HG03139 (cell line): ENCODE data around the gene ZNF791.
A peak's percentile ranks its signal among the peaks of the same experiment; 100 is the strongest.
"Not testable (repeated sequence)": the region's sequence is repeated elsewhere in the genome, so short reads cannot be mapped to it uniquely, and the experiment has no call there.

Source experiments
- ATAC-seq: cut with Tn5 transposase; IDR thresholded peaks from one replicate; pipeline ENCODE4 v1.9.1; 2021; ENCODE audit not compliant: unreplicated experiment

The ZNF791 gene

DNA sequence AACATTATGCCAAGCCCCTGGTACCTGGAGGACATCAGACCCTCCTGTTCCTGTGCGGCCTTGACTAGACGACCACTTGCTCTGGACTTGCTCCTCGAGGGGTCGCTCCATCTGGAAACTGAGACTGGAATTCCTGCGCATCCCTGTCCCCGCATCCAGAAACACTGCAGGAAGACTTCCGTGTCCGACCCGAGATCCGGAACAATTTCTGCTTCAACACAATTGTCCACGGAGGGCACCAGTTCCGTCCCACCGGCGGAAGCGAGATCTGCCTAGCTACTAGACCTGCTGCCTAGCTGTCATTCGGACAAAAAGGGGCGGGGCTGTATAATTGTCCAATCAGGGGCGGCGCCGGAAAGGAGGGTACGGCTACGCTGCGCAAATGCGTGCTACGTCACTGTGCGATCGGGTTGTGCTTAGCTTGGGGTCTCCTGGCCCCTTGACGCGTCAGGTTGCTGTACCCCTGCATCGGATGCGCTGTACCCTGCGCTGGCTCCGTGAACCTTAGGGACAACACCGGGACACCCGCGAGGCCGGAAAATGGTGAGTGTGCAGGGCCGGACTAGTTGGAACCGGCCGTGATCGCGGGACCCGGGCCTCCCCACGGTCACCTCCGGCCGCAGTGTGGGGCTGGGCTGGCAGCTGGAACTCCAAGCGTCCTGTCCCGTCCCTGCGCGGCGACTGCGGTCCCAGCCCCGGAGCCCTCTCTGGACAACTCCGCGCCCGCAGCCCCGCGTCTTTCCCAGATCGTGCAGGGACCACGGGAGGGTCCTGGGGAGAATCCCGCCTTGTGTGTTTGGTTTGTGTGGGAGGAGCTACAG is at the start of gene ZNF791, which contains the start of gene ZNF490:
TSS of gene ZNF791 (plus strand) at position 381 of the 821 bp plus-strand sequence. CDS start at position 541, 160 bp downstream.
TSS of gene ZNF490 (minus strand) at position 274 of the 821 bp plus-strand sequence. CDS start at position 141, 133 bp downstream.
- peak; percentile 61 for ATAC-seq

DNA sequence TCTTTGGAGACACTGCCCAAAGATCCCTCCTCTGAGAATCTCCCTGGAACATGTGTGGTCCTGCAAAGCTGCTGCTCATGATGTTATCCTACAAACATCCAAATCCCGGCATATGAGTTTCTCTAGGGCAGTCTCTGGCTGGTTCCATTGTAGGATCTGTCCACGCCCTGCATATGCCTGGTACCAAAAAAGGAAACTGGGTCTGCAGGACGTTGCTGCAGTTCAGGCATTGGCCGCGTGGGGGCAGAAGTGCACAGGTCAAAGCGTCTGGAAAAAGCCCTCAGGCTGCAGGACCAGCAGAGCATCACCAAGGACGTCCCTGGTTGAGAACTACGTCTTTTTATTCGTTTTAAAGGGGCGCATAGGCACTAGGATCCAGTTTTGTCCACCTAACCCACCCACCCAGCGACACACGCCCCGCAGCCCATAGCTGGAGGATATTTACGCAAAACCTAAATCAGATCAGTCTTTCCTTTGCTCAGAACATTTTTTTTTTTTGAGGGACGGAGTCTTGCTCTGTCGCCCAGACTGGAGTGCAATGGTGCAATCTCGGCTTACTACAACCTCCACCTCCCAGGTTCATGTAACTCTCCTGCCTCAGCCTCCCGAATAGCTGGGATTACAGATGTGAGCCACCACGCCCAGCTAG is 46.6 kb upstream of the ZNF791 start:
- no peak for ATAC-seq

DNA sequence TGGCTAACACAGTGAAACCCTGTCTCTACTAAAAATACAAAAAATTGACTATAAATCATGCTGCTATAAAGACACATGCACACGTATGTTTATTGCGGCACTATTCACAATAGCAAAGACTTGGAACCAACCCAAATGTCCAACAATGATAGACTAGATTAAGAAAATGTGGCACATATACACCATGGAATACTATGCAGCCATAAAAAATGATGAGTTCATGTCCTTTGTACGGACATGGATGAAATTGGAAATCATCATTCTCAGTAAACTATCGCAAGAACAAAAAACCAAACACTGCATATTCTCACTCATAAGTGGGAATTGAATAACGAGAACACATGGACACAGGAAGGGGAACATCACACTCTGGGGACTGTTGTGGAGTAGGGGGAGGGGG is 44.3 kb upstream of the ZNF791 start:
- ATAC-seq = not testable (repeated sequence)

DNA sequence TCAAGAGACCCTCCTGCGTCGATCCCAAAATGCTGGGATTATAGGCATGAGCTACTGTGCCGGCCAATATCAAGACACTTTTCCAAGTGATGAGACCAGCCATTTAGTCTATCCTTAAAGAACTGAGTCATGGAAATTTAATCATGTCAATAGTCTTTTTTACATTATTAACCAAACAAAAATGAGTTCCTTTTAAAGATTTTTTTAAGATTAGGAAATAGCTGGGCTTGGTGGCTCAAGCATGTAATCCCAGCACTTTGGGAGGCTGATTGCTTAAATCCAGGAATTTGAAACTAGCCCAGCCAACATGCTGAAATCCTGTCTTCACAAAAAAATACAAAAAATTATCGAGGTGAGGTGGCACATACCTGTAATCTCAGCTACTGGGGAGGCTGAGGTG is 42.8 kb upstream of the ZNF791 start:
- ATAC-seq = no peak

DNA sequence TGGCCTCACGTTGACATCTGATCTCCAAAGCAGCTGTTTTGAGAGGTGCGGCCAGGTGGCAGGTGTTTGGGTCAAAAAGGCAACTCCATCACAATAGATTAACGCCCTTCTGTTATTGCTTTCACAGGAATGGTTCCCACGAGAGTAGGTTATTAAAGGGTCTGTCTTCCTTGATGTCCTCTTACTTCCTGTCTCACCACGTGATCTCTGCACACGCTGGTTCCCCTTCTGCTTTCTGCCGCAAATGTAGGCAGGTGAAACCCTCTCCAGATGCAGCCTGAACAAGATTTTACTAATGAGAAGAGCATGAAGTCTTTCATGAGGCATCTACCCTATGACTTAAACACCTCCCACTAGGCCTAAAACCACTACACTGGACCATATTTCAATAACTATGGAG is 36.7 kb upstream of the ZNF791 start:
- ATAC-seq = no peak

DNA sequence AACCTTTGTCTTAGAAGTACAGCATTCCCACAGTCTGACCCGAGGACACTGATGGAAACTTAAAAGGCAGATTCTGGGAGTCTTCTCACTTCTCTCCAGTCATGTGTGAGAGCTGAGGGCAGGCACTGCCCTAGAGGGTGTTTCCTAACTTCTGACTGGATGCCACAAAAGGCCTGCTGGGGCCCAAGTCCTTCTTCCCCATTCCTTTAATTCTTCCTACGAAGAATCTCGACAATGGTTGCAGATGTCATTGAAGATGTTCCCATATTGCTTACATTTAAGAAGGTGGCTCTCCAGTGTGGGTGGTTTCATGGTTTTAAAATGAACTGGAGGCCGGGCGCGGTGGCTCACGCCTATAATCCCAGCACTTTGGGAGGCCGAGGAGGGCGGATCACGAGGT is 32.1 kb upstream of the ZNF791 start:
- no peak for ATAC-seq

DNA sequence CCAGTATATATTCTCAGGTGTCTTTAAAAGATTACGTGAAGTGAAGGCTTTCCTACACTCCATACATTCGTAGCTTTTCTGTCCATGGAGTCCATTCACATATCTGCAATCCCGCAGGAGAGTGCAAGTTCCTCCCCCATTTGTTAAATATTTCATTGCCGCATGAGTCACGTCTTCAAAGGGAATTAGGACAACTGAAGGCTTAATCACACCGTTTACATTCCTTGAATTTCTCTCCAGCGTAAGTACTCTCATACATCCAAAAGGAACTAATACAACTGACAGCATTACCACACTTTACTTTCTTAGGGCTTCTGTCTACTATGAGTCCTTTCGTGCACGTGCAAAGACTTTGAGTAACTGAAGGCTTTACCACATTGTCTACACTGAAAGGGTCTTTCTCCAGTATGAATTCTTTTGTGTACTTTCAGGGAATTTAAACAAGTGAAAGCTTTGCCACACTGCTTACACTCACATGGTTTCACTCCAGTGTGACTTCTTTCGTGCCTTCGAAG is 30.5 kb upstream of the ZNF791 start:
- ATAC-seq = no peak

DNA sequence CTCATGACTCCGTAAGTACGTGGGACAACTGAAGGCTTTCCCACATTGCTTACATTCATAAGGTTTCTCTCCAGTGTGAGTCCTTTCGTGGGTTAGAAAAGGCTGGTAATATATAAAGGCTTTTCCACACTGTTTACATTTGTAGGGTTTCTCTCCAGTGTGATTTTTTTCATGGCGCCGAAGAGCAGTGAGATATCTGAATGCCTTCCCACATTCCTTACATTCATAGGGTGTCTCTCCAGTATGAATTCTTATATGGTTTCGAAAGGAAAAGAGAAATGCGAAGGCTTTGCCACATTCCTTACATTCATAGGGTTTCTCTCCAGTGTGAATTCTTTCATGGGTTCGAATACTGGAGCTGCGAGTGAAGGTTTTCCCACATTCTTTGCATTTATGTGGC is 29.6 kb upstream of the ZNF791 start:
- ATAC-seq = no peak

DNA sequence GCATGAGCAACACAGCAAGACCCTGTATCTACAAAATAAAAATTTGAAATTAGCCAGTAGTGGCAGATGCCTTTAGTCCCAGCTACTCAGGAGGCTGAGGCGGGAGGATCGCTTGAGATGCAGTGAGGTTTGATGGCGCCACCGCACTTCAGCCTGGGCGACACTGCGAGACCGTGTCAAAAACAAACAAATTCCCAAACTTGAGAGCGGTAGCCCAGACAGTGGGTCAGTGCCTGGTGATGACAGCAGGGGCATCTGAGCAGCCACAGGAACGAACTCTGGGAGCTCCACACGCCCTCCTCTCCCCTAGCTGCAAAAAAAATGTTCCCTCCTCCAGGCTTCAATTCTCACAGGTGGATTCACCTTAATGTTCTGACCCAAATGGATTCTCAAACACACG is 14.2 kb upstream of the ZNF791 start:
- no peak for ATAC-seq

DNA sequence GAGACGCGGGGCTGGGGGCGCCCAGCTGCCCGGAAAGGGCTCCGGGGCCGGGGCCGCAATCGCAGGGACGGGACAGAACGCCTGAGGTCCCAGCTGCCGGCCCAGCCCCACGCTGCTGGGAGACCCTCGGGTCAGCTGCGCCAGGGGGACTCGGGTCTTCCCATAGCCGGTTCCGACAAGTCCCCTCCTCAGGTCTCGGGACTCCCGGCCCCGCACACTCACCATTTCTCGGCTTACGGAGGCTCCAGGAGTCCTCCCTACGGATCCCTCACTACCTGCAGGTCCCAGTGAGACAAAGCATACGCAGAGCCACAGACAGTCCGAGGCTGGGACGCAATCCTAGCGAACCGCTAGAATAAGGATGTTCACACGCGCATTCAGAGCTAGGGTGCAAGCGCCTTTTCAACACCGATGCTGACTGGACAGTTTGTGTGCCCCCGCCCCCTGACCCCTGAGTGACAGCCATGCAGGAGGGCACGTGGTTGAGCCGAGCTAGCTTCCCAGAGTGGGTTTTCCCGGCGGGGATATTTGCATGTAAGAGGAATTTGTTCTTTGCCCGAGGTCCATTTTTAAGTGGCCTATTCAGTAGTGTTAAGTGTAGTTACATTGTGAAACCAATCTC is 13.7 kb upstream of the ZNF791 start:
- ATAC-seq = no peak

DNA sequence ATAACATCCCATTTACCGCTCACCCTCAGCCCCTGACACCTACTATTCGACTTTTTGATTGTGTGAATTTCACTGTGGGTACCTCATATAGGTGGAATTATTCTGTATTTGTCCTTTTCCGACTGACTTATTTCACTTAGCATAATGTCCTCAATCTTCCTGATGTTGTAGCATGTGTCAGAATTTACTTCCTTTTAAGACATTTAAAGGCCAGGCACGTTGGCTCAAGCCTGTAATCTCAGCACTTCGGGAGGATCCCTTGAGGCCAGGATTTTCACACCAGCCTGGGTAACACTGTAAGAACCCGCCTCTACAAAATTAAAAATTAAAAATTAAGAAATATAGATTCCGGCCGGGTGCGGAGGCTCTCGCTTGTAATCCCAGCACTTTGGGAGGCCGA is 13.1 kb upstream of the ZNF791 start:
- no peak for ATAC-seq

DNA sequence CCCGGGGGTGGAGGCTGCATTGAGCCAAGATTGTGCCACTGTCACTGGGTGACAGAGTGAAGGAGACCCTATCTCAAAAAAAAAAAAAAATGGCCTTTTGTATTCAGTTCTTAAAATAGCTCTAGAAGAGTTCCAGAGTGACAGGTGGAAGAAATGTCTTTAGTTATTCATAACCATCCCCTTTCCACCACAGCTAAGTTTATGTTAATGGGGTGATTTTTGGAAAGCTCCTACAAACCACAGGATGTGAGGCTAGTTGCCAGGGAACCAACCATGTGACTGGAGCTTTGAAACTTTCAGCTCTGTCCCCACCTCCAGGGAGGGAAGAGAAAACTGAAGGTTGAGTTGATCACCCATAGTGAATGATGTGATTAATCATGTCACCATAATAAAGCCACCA is 7.0 kb upstream of the ZNF791 start:
- ATAC-seq = no peak

DNA sequence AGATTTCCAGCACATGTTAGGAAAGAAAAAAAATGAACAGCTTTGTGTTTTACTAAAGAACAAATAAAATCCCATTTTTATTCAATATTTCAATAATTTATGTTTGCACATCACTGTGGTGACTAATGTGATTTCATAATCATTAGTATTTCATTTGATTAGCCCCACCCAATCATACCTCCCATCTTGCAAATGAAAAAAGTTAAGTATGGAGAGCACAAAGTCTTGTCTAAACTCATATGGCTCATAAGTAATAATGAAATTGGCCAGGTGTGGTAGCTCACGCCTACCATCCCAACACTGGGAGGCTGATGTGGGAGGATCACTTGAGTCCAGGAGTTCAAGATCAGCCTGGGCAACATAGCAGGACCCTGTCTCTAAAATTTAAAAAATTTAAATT is 3.9 kb upstream of the ZNF791 start:
- ATAC-seq = no peak

DNA sequence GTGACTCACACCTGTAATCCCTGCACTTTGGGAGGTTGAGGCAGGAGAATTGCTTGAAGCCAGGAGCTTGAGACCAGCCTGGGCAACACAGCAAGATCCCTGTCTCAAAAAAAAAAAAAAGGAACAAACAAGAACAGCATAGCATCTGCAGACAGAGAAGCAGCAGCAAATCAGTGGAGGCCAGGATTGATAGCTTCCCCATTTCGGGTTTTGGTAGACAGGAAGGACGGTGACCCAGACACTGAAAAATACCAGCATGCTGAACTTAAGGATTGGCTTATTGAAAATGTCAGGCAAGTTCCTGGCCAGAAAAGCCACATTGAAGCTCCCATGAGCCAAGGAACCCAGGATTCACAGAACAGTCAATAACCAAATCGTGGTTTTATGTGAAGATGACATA is 3.1 kb upstream of the ZNF791 start:
- no peak for ATAC-seq

DNA sequence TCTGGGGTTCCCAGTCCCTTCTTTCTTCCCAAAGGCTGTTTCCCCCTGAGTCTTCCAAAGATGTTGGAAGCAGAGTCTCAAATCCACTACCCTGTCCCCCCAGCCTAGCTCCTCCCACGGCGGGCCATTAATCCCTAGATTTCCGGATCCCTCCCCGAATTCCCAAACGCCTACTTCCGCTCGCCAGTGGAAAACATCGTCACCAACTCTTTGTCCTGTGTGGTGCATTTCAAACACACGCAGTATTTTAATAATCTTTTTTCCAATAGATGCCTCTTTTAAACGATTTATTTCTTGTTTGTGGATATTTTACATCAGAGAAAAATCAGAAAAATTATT is 610 bp downstream of the ZNF791 start:
- no peak for ATAC-seq

DNA sequence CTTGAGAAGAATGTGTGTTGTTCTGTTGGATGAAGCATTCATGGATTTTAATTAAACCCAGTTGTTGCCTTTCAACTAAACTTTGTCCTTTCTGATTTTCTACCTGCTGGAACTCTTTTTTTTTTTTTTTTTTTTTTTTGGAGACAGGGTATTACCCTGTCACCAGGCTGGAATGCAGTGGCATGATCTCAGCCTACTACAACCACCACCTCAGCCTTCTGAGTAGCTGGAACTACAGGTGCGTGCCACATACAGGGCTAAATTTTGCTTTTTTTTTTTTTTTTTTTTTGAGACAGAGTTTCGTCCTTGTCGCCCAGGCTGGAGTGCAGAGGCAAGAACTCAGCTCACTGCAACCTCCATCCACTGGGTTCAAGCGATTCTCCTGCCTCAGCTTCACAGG is 6.9 kb downstream of the ZNF791 start:
- ATAC-seq = no peak

DNA sequence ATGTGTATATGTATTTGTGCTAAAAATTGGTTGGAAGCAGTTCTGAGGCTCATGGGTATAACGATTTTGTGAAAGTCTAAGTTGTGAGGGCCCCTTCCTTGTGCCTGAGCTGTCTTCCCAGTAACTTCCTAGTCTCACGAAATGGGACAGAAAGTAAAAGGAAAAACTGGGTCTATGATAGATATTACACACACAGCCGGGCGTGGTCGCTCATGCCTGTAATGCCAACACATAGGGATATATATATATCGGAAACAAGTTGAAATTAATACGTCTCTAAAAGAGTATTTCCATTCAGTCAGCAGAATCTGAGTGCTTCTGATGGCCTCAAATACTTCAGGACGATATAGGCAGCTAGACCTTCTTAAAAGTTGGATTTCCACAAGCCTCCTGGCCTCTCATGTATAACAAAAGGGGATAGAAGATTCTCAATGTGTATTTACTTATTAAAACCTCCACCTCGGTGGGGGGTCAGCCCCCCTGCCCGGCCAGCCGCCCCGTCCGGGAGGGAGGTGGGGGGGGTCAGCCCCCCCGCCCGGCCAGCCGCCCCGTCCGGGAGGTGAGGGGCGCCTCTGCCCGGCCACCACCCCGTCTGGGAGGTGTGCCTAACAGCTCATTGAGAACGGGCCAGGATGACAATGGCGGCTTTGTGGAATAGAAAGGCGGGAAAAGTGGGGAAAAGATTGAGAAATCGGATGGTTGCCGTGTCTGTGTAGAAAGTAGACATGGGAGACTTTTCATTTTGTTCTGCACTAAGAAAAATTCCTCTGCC is 10.7 kb downstream of the ZNF791 start:
- not testable (repeated sequence) for ATAC-seq

DNA sequence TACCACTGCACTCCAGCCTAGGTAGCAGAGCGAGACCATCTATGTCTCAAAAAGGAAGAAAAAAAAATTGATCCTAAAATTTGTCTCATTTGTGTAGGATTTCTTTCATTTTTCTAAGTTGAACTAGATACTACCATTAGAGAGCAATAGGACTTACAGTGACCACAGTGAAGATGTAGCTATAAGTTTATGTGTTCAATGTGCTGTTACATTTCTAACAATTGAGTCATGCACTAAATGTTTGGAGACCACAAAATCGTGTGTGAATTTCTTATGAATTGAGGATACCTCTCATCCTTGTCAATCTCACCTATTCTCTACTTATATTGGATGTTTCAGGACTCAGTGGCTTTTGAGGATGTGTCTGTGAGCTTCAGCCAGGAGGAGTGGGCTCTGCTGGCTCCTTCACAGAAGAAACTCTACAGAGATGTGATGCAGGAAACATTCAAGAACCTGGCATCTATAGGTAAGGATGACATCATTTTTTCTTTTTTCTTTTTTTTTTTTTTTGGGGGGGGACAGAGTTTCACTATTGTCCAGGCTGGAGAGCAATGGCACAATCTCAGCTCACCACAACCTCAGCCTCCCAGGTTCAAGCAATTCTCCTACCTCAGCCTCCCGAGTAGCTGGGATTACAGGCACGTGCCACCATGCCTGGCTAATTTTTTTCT is 12.8 kb downstream of the ZNF791 start:
- ATAC-seq = no peak

DNA sequence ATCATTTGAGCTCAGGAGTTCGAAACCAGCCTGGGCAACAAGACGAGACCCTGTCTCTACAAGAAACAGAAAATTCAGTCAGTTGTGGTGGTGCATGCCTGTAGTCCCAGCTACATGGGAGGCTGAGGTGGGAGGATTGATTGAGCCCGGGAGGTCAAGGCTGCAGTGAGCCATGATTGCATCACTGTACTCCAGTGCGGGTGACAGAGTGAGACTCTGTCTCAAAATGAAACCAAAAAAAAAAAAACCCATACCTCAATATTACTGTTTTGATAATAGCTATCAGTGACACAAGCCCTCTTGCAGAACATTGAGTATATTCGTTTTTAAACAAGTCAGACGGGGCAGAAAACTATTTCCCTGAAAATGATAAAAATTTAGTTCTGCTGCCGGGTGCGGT is 16.2 kb downstream of the ZNF791 start:
- no peak for ATAC-seq
